ENCODE results near the gene CYP3A4.
A peak's percentile ranks its signal among the peaks of the same experiment; 100 is the strongest.
"Not testable (repeated sequence)": the region's sequence is repeated elsewhere in the genome, so short reads cannot be mapped to it uniquely, and the experiment has no call there.

Gene CYP3A4

DNA sequence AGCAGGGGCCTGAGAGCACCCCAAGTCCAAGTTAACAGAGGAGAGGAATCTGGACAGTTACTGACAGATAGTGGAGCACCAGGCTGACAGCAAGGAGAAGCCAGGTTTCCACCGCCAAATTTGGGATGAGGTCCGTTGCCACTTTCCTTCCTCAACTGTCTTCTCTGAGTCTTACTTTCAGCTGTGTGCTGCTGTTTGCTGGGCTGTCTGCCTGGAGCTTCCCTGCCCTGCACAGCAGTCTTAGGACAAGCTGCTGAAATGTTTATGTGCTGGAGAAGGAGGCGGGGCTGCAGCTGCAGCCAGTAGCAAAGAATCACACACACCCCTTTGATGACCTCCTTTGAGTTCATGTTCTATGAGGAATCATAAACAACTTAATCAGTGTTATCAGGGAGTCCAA is 31.6 kb downstream of the CYP3A4 start:
- DNase-seq (ENCODE audit: low spot score) = no peak

DNA sequence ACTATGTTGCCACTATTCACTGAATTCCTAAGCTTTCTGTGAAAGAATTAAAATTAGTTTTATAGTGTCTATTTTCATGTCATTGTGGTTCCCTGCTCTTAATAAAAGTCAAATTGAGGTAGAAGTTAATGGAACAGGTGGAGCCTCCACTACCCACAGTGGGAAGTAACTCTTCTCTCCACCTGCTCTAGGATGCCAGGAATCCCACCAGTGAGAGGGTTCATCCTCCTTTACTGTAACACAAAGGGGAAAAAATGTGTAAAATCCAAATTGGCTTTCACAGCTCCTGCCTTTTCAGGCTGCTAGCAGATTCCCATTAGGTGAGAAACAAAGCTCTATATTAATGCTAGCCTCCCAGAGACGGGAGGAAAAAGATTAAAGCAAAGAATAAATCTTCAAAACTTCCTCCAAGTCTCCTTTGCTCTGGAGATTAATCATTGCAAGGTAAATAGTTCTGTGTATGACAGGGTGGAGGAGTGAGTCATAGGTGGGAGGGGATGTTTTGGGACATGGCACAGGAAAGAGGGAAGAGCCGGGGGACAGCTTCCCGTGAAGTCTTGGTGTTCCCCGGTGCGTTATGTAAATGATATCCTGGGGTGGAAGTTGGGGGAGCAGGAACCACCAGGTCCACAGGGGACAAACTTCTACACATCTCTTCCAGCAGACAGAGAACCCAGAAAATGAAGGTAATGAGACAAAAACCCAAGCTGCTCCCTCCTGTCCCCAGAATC is 32.5 kb downstream of the CYP3A4 start:
- not testable (repeated sequence) for DNase-seq (ENCODE audit: low spot score)

DNA sequence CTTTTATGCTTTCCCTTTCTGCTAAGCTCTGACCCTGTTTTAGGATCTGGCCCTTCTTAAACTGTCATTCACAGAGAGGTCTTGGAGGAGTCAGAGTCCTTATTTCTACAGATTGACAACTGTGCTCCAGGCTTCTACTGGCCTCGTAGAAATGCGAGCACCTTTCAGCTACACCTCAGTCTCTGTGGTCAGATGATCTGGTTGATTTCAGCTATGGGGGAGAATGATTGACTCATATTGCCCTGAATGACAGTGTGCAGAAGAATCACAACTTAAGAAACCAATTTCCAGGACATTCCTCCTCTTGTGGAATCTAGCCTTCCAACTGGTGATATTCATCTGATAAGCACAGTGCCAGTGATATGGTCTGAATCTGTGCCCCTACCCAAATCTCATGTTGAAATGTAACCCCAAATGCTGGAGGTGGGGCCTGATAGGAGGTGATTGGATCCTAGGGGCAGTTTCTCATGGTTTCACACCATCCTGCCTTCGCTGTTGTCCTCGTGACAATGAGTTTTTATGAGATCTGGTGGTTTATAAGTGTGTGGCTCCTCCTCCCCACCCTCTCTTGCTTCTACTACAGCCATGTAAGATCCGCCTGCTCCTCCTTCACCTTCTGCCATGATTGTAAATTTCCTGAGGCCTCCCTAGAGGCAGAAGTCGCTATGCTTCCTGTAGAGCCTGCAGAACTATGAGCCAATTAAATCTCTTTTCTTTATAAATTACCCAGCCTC is 35.0 kb downstream of the CYP3A4 start:
- no peak for DNase-seq (ENCODE audit: low spot score)

DNA sequence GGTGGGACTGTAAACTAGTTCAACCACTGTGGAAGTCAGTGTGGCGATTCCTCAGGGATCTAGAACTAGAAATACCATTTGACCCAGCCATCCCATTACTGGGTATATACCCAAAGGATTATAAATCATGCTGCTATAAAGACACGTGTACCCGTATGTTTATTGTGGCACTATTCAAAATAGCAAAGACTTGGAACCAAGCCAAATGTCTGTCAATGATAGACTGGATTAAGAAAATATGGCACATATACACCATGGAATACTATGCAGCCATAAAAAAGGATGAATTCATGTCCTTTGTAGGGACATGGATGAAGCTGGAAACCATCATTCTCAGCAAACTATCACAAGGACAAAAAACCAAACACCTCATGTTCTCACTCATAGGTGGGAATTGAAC is 37.1 kb downstream of the CYP3A4 start:
- DNase-seq (ENCODE audit: low spot score) = not testable (repeated sequence)

DNA sequence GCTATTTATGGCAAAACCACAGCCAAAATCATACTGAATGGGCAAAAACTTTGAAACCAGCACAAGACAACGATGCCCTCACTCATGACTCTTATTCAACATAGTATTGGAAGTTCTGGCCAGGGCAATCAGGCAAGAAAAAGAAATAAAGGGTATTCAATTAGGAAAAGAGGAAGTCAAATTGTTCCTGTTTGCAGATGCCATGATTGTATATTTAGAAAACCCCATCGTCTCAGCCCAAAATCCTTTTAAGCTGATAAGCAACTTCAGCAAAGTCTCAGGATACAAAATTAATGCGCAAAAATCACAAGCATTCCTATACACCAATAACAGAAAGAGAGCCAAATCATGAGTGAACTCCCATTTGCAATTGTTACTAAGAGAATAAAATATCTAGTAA is 38.6 kb downstream of the CYP3A4 start:
- not testable (repeated sequence) for DNase-seq (ENCODE audit: low spot score)

DNA sequence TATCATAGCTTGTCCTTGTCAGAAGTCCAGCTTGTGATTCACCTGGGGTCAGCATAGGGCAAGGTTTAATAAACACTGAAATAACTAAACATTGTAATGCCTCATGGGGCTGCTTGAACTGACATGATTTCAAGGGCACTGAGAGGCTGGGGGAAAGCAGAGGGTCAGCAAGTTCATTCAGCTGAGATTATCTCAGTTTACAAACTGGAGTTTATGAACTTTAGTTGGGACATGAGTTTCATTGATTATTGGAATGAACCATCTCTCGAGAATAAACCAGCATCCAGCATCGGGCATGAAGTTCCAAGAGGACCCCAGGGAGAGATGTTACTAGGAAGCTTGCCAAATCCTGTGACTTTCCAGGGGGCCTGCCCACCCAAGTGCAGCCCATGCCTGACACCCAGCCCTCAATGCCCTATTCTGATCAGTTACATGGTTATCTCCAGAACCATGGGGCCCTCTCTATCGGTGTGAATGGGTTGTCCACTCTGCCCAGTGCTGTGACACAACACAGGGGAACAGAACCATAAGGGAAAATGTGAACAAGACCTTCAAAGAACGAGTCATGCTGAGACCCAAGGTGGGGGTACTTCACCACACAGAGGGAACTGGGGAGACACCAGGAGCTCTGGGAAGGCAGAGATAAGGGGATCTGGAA is 41.1 kb downstream of the CYP3A4 start:
- no peak for DNase-seq (ENCODE audit: low spot score)

DNA sequence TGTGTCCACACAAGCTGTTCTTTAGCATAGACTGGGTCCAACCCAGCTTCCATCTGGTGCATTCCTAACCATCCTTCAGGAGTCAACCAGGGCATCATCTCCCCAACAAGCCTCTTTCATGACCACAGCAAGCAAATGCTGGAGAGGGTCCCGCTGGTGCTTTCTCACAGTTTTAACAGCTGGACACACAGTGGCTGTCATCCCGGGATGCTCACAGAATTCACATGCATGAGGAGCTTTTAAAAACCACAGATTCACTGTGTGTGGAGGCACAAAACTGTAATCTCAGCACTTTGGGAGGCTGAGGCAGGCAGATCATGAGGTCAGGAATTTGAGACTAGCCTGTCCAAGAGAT is 42.6 kb downstream of the CYP3A4 start:
- no peak for DNase-seq (ENCODE audit: low spot score)

DNA sequence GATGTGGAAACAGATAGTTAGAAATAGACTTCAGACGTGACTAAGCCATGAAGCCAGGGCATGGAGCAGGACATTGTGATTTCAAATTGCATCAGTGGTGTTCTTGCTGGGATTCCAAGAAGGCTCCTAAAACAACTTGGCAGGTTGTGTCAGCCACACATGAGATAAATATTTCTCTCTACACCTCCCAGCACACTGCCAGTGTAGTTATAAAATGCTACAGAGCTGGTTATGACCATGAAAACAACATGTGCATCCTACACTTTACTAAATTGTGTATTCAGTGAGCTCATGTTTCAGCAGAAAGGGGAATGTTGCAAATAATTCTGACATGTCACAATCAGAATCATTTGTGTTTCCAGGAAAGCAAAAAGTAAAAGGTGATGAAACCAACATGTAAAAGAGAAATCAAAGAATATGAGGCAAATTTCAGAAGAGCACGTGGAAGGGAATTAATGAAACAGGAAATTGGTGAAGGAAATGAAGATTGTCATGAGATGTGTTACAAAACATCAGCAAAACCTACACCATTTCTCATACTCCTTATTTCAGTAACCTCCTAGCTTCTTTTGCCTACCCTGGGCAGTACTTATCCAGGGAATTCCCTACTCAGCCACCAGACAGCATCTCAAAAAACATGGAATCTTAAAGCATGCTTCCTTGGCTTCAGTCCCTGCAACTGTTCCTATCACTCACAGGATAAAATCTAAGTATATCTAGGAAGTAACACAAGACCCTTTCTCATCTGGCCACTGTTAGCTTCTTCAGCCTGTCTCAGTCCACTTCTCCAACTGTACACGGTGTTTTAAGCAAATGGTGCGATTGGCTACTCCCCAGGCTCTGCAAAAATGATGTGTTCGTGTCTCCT is 43.2 kb downstream of the CYP3A4 start:
- DNase-seq (ENCODE audit: low spot score) = peak; percentile 45

DNA sequence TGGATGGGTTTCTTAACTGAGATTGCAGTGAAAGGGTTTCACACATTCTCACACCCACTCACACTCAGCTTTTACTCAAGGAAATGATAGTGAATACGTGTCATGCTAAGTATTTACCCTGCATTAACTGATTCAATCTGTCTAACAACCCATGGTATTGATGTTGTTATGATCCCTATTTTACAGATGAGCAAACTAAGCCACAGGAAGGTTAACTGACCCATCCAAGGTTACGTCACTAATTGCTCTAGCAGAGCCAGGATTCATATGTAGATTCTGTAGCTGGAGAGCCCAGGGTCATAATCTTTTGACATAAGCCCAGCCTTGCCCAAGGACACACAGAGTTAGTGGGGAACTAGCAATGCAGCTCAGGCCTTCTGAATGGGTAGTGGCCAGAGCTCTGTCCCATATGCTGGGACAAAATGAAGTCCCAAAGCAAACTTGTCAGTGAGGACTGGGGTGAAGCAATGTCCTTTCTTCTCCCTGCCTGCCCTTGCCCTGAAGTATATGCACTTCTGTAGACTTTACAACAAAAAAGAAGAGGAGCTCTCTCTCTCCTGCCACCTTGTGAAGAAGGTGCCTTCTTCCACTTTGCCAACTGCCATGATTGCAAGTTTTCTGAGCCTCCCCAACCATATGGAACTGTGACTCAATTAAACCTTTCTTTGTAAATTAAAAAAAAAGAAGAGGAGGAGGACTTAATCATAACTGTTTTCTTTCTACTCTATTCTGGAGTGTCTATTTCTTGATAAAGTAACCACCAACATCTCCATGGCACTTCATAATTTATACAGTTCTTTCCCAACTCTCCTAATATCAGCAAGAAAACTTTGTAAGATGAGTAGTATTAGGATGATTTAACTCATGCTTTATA is 44.0 kb downstream of the CYP3A4 start:
- DNase-seq (ENCODE audit: low spot score) = no peak

DNA sequence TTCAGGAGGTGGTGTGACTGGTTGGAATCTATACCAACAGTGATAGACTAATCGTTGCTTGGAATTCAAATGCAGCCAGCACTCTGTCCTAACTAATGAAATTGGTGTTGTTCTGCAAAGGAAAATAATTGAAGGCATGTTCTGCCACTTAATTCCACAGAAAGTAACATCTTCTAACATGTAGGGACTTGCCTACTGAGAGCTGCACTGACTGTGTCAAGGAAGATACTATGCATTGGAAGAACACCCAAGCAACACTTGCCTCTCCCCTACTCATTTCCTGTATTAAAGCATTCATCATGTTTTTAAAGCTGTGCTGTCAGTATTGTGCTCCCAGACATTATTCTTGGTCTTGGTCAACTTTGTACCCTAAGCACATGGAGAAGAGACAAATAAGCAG is 46.3 kb downstream of the CYP3A4 start:
- no peak for DNase-seq (ENCODE audit: low spot score)

DNA sequence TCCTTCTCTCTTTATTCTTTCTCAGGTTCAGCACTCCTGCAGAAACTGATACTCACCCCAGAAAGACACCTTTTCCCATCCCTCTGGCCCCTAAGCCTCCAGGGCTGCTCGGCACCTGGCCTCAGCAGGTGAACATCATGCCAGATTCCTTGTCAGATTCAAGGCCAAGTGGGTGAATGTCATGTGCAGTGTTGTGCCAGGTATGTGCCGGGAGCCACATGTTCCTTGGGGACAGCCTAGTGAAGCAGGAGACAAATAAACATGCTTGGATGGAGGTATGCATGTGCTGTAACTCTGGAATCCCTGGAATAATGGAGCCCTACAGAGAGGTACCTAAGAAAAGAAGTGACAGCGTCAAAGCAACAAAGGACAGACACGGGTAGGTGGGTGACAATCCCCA is 47.3 kb downstream of the CYP3A4 start:
- DNase-seq (ENCODE audit: low spot score) = not testable (repeated sequence)

DNA sequence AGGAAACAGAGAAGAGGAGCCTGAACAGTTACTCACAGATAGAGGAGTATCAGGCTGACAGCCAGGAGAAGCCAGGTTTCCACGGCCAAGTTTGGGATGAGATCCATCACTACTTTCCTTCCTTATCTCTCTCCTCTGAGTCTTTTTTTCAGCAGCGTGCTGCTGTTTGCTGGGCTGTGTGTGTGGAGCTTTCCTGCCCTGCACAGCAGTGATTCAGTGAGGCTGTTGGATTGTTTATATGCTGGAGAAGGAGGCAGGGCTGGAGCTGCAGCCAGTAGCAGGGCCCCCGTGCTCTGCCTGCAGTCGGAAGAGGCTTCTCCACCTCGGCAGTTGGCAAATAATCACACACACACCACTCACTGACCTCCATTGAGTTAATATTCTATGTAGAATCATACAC is 49.0 kb downstream of the CYP3A4 start, which contains the start of gene CYP3A7:
Gene CYP3A7, minus strand, starts transcription at position 210 of the 400 bp plus-strand sequence. Its CDS starts 103 bp downstream, at position 107.
- no peak for DNase-seq (ENCODE audit: low spot score)

DNA sequence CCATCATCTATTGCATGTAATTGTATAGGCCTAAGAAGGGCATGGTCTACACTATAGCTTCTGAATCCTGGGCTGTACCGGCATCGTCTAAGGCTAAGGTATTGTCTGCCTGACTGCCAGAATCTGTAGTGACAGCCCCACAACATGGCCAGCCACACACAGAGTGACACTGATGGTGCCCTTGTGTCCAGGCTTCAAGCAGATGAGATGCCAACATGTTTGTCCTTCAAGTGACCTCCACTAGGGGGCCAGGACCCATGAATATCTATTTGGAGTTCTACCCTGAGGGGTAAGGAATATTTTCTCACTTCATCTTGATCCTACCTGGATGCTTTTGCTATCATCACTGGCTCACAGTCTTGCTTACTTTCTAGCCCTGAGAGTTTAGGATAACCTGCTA is 50.5 kb downstream of the CYP3A4 start:
- DNase-seq (ENCODE audit: low spot score) = no peak

DNA sequence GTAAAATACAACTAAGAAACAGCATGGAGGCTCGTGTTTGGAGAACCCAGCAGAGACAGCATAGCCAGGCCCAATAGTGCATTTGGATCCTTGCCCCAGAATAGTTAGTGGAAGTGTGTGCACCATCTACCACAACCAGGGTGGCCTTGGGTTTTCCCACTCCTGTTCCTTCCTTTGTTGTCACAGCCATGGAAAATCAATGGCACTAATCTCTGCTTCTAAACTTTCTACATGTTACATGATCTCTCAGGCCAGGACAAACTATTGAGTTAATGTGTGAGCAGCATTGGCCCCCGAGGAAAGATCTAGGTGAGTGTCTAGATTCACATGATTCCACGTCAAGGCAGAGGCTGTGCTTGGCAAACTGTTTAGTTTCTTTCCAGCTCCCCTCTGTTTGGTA is 51.0 kb downstream of the CYP3A4 start:
- no peak for DNase-seq (ENCODE audit: low spot score)

DNA sequence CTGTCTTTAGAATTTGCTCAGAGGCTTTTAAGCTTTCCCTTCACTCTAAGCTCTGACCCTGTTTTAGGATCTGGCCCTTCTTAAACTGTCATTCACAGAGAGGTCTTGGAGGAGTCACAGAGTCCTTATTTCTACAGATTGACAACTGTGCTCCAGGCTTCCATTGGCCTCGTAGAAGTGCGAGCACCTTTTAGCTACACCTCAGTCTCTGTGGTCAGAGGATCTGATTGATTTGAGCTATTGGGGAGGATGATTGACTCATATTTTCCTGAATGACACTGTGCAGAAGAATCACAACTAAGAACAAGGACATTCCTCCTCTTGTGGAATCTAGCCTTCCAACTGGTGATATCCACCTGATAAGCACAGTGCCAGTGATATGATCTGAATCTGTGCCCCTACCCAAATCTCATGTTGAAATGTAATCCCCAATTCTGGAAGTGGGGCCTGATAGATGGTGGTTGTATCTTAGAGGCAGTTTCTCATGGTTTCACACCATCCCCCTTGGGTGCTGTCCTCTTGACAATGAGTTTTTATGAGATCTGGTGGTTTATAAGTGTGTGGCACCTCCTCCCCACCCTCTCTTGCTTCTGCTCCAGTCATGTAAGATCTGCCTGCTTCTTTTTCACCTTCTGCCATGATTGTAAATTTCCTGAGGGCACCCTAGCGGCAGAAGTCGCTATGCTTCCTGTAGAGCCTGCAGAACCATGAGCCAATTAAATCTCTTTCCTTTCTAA is 52.2 kb downstream of the CYP3A4 start:
- DNase-seq (ENCODE audit: low spot score) = no peak

DNA sequence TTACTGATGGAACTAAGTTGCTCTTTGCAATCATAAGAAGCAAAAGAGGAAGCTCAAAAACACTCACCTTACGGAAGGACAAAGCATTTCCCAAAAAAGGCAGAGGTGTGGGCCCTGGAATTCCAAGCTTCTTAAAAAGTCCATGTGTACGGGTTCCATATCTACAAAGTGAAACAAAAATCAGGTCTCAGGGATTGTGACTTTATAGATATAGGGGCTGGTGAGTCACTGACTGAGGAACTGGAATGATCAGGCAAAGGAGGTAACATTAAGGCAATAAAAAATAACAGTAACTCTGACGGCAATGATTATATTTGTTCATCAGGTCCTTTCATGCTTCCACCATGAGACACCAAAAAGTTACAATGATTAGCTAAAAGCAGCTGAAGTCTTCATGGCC is 53.0 kb downstream of the CYP3A4 start:
- no peak for DNase-seq (ENCODE audit: low spot score)

DNA sequence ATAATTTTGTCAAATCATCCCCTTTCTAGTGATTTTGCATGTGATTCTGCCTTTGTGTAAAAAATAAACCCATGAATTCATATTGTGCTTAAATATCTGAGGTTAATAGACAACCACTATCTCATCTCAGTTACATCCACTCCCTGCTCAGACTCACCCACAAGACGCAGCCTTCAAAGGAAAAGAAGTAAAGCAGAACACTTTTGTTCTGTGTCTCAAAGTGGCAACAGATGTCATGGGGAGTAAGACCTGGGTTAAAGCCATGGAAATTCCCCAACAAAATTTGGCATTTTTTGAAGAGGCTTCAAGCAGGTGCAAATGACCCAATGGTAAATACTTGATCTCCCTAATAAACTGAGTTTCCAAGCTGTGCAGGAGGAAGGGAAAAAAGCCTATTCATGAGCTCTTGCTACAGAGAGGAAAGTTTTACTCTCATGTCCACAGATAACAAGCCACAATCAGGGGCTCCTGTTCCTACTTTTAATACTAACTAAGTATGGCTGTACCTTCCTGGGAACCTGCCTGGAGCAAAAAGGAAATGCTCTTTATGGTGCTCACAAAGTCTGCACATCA is 53.7 kb downstream of the CYP3A4 start:
- DNase-seq (ENCODE audit: low spot score) = no peak

DNA sequence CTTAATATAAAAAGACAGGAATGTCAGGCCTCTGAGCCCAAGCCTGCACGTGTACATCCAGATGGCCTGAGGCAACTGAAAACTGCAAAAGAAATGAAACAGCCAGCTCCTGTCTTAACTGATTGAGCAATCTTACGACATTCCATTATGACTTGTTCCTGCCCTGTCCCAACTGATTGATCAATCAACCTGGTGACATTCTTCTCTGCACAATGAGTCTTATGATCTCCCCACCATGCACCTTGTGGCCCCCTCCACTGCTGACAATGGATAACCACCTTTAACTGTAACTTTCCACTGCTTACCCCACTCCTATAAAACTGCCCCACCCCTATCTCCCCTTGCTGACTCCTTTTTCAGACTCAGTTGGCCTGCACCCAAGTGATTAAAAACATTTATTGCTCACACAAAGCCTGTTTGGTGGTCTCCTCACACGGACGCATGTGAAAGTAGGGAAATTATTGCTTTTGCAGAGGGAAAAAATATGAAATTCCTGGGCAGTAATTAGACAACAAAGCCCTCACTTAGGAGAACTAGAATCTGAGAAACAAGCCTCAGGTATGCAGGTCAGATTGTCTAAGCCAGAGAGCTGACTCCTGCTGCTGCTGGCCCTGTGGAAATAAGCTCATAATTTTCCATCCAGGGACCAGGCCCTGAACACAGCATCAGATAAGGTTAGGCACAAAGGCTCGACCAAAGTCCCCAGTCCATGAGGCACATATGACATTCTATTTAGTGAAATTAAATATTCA is 54.3 kb downstream of the CYP3A4 start:
- DNase-seq (ENCODE audit: low spot score) = peak; percentile 16

DNA sequence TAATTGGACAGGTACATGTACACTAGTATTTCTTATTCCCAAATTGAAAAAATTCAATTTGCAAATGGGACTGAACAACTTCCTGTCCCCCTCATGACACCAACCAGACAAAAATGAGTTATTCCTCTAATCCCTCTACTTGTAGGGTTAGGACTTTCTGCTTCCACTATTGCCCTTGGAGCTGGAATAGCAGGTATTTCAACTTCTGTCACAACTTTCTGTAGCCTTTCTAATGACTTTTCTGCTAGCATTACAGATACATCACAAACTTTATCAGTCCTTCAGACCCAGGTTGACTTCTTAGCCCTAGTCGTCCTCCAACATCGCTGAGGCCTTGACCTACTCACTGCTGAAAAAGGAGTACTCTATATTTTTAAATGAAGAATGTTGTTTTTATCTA is 55.4 kb downstream of the CYP3A4 start:
- DNase-seq (ENCODE audit: low spot score) = no peak

All from AG20443 (cell line).